HG03097 (cell line): ENCODE data around the gene GLYR1.
"Not testable (repeated sequence)": the region's sequence is repeated elsewhere in the genome, so short reads cannot be mapped to it uniquely, and the experiment has no call there.

Experiments used
- ATAC-seq: cut with Tn5 transposase; IDR thresholded peaks from one replicate; pipeline ENCODE4 v1.9.1; 2021; ENCODE audit not compliant: unreplicated experiment, low FRiP score

Gene GLYR1

GRCh38 chr16:4846901-4847773 is at the start of gene GLYR1, which contains the start of gene UBN1:
TSS of gene GLYR1 (minus strand) at chr16:4847288. CDS start at chr16:4847265, 23 bp downstream.
TSS of gene UBN1 (plus strand) at chr16:4847481. CDS start at chr16:4852918, 5,437 bp downstream.
- ATAC-seq = peak; percentile 80

- not testable (repeated sequence) for ATAC-seq
These were observed 49.7 kb upstream of the GLYR1 start for GRCh38 chr16:4896761-4897160.

GRCh38 chr16:4895366-4895765 is 48.3 kb upstream of the GLYR1 start:
- ATAC-seq = no peak

- no peak for ATAC-seq
These were observed 47.4 kb upstream of the GLYR1 start for GRCh38 chr16:4894276-4895150.

- no peak for ATAC-seq
These were observed 46.2 kb upstream of the GLYR1 start for GRCh38 chr16:4893103-4893862.

GRCh38 chr16:4892361-4893102 is 45.4 kb upstream of the GLYR1 start:
- ATAC-seq = no peak

GRCh38 chr16:4891886-4892216 is 44.8 kb upstream of the GLYR1 start:
- no peak for ATAC-seq

GRCh38 chr16:4891097-4891885 is 44.2 kb upstream of the GLYR1 start:
- ATAC-seq = no peak

- no peak for ATAC-seq
These were observed 43.6 kb upstream of the GLYR1 start for GRCh38 chr16:4890686-4891085.

- no peak for ATAC-seq
These were observed 42.9 kb upstream of the GLYR1 start for GRCh38 chr16:4890026-4890425.

GRCh38 chr16:4888428-4889135 is 41.5 kb upstream of the GLYR1 start:
- ATAC-seq = no peak

- ATAC-seq = no peak
These were observed 39.1 kb upstream of the GLYR1 start for GRCh38 chr16:4886151-4886550.

- no peak for ATAC-seq
These were observed 38.1 kb upstream of the GLYR1 start for GRCh38 chr16:4884972-4885874.

- ATAC-seq = no peak
These were observed 37.1 kb upstream of the GLYR1 start for GRCh38 chr16:4884209-4884608.

GRCh38 chr16:4883501-4883900 is 36.4 kb upstream of the GLYR1 start:
- no peak for ATAC-seq

GRCh38 chr16:4882633-4883285 is 35.7 kb upstream of the GLYR1 start:
- no peak for ATAC-seq

GRCh38 chr16:4882000-4882632 is 35.0 kb upstream of the GLYR1 start:
- ATAC-seq = no peak
